Urinary bladder (tissue), 4 donors: ENCODE data around the gene DRICH1. TPM values are rescaled to one million over a fixed set of nuclear protein-coding genes. Genes with fewer than 3 reads are reported as not detected.
"Not testable (repeated sequence)": the region's sequence is repeated elsewhere in the genome, so short reads cannot be mapped to it uniquely, and the experiment has no call there.

Source experiments
- DNase-seq: peaks from one replicate; pipeline ENCODE4 v3.0.0-alpha.2; 2015; ENCODE audit errors: extremely low spot score
- H3K27ac ChIP-seq: one replicate; pipeline ENCODE4 v1.5.1; 2013; ENCODE audit warnings: low read depth, mild to moderate bottlenecking, moderate library complexity
- H3K36me3 ChIP-seq: one replicate; pipeline ENCODE4 v1.6.1; 2013; ENCODE audit warnings: mild to moderate bottlenecking, moderate library complexity; ENCODE audit not compliant: insufficient read depth
- H3K4me1 ChIP-seq: one replicate; pipeline ENCODE4 v1.6.1; 2013; ENCODE audit warnings: mild to moderate bottlenecking, moderate library complexity; ENCODE audit not compliant: insufficient read depth
- H3K4me3 ChIP-seq: one replicate; pipeline ENCODE4 v1.5.1; 2013; ENCODE audit warnings: low read depth, low read length
- WGBS: extraction: QIAGEN DNeasy Blood & Tissue Kit; methylation state at CpG from one replicate; pipeline ENCODE4 v1.1.7; 2013; 5-methylcytosine and 5-hydroxymethylcytosine counted together
- polyA plus RNA-seq: library from polyadenylated mRNA; stranded (reverse); fragments of 200-250 nt; gene quantifications from one replicate; pipeline ENCODE4 v1.2.3, GENCODE V29; 2013
- total RNA-seq: library from RNA; depleted of rRNA; stranded (reverse); fragments of >200 nt; gene quantifications from one replicate; pipeline ENCODE4 v1.2.3, GENCODE V29; 2014
- donor health status: healthy with polysubstance abuse.
- donor health status: healthy.

DRICH1 gene
- total RNA-seq (0.48 TPM), polyA plus RNA-seq (0.06 TPM)

GRCh38 chr22:23632178-23632577, at the start of gene DRICH1:
Gene DRICH1, minus strand, starts transcription at chr22:23632321. Its CDS starts 298 bp downstream, at chr22:23632023.
- WGBS: 73% methylated on average over 2 of the region's 2 CpGs
- H3K27ac ChIP-seq: no peak within 1 kb of the TSS
- DNase-seq: no peak
- H3K4me1 ChIP-seq: no peaks in the 10 kb centered on the region
- no peaks in the 10 kb centered on the region for H3K36me3 ChIP-seq
- H3K4me3 ChIP-seq: no peak within 1 kb of the TSS

- Histone ChIP-seq H3K4me1 (no peaks in the 10 kb centered on the region), H3K36me3 (no peaks in the 10 kb centered on the region), H3K27ac (no peak overlapping the region), H3K4me3 (no peak overlapping the region)
- no peak for DNase-seq
- WGBS: 86% methylated on average over 5 of the region's 5 CpGs
Observed at GRCh38 chr22:23681026-23681809, 49.1 kb upstream of the DRICH1 start.

- H3K4me3 ChIP-seq: no peak overlapping the region
- 87% methylated on average over 6 of the region's 6 CpGs for WGBS
- no peak for DNase-seq
Observed at GRCh38 chr22:23678133-23678532, 46.0 kb upstream of the DRICH1 start.

GRCh38 chr22:23677701-23677995, 45.5 kb upstream of the DRICH1 start:
- no peak overlapping the region for H3K4me3 ChIP-seq
- H3K4me1 ChIP-seq: no peaks in the 10 kb centered on the region
- 84% methylated on average over 6 of the region's 6 CpGs for WGBS
- H3K27ac ChIP-seq: no peak overlapping the region
- no peaks in the 10 kb centered on the region for H3K36me3 ChIP-seq
- DNase-seq: no peak

More at GRCh38 chr22:23678133-23678532, 46.0 kb upstream of the DRICH1 start:
- H3K27ac ChIP-seq: no peak overlapping the region
- H3K36me3 ChIP-seq: no peaks in the 10 kb centered on the region
- H3K4me1 ChIP-seq: no peaks in the 10 kb centered on the region

GRCh38 chr22:23676841-23677700, 45.0 kb upstream of the DRICH1 start:
- H3K27ac ChIP-seq, H3K4me1 ChIP-seq, H3K4me3 ChIP-seq, DNase-seq, H3K36me3 ChIP-seq: not testable (repeated sequence)
- 94% methylated on average over 12 of the region's 12 CpGs for WGBS

GRCh38 chr22:23675502-23676415, 43.6 kb upstream of the DRICH1 start:
- Histone ChIP-seq H3K27ac (no peak overlapping the region), H3K36me3 (no peaks in the 10 kb centered on the region), H3K4me1 (no peaks in the 10 kb centered on the region), H3K4me3 (no peak overlapping the region)
- 68% methylated on average over 17 of the region's 17 CpGs for WGBS
- no peak for DNase-seq

- H3K4me3 ChIP-seq, H3K4me1 ChIP-seq, H3K36me3 ChIP-seq, DNase-seq, H3K27ac ChIP-seq: not testable (repeated sequence)
- 94% methylated on average over 6 of the region's 6 CpGs for WGBS
Observed at GRCh38 chr22:23674886-23675501, 42.9 kb upstream of the DRICH1 start.

GRCh38 chr22:23673826-23674690, 41.9 kb upstream of the DRICH1 start:
- no peaks in the 10 kb centered on the region for H3K36me3 ChIP-seq
- no peak overlapping the region for H3K27ac ChIP-seq
- 76% methylated on average over 26 of the region's 26 CpGs for WGBS
- no peak overlapping the region for H3K4me3 ChIP-seq
- DNase-seq: no peak
- H3K4me1 ChIP-seq: no peaks in the 10 kb centered on the region

- H3K27ac ChIP-seq: no peak overlapping the region
- H3K4me3 ChIP-seq: no peak overlapping the region
- H3K36me3 ChIP-seq: no peaks in the 10 kb centered on the region
- no peaks in the 10 kb centered on the region for H3K4me1 ChIP-seq
- no peak for DNase-seq
- 83% methylated on average over 7 of the region's 7 CpGs for WGBS
Observed at GRCh38 chr22:23673050-23673620, 41.0 kb upstream of the DRICH1 start.

- H3K27ac ChIP-seq, H3K4me1 ChIP-seq, H3K36me3 ChIP-seq, H3K4me3 ChIP-seq, DNase-seq: not testable (repeated sequence)
- 88% methylated on average over 8 of the region's 8 CpGs for WGBS
Observed at GRCh38 chr22:23672307-23673049, 40.4 kb upstream of the DRICH1 start.

GRCh38 chr22:23671387-23671786, 39.3 kb upstream of the DRICH1 start:
- DNase-seq, H3K36me3 ChIP-seq, H3K4me1 ChIP-seq, H3K4me3 ChIP-seq, H3K27ac ChIP-seq: not testable (repeated sequence)
- WGBS: 0% methylated on average over 1 of the region's 4 CpGs
